GM19239 (cell line): ENCODE results near the gene MSRB1.
"Not testable (repeated sequence)": the region's sequence is repeated elsewhere in the genome, so short reads cannot be mapped to it uniquely, and the experiment has no call there.

ENCODE experiments used
- DNase-seq: peaks from one replicate; pipeline ENCODE4 v3.0.0; 2011; ENCODE audit warnings: low spot score; ENCODE audit not compliant: insufficient read length
- FAIRE-seq: peaks from 2 replicates; lab custom pipeline; 2011; peaks lifted over from hg19 to GRCh38; lab: Jason Lieb, UNC

Gene MSRB1

GRCh38 chr16:1962161-1963153 lies 19.5 kb upstream of the MSRB1 start:
- not testable (repeated sequence) for FAIRE-seq, DNase-seq

- no peak for DNase-seq
- no peak for FAIRE-seq
Measured at GRCh38 chr16:1961651-1962067, 18.7 kb upstream of the MSRB1 start.

- no peak for FAIRE-seq
- no peak for DNase-seq
Measured at GRCh38 chr16:1960665-1961630, 17.9 kb upstream of the MSRB1 start.

DNA sequence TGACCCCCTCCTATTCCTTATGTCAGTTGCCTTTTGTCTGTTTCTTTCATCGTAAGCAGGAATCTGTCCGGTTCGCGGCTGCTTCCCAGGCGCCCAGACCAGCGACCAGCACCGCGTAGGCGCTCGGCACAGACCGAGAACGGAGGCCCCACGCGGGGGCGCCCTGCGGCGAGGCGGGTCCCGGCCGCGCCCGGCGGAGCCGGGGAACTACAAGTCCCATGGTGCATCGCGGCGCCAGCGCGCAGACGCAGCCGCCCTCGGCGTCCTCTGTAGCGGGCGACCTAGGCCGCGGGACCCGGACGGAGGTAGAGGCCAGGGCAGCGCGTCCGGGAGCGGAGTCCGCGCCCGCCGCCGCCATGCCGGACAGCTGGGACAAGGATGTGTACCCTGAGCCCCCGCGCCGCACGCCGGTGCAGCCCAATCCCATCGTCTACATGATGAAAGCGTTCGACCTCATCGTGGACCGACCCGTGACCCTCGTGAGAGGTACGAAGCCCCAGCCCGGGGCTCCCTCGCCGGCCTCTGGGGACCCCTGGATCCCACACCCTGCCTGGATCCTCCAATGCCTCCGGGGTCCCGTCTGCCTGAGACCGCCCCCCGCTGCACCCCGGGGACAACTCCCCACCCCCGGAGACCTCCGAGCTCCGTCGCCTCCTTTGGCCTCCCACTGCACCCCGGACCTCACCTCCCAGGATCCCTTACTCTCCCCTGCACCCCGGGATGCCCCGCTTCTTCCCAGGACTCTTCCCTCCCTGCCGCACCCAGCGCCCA lies 16.5 kb upstream of the MSRB1 start, which contains the start of gene NDUFB10:
NDUFB10 (plus strand) TSS at position 270 of the 771 bp plus-strand sequence; CDS start at position 357, 87 bp downstream.
- DNase-seq (peak; percentile 93), FAIRE-seq (peak; percentile 87)

- no peak for FAIRE-seq
- no peak for DNase-seq
Measured at GRCh38 chr16:1958715-1959268, 15.8 kb upstream of the MSRB1 start.

- DNase-seq, FAIRE-seq: not testable (repeated sequence)
Measured at GRCh38 chr16:1958143-1958491, 15.1 kb upstream of the MSRB1 start.

DNA sequence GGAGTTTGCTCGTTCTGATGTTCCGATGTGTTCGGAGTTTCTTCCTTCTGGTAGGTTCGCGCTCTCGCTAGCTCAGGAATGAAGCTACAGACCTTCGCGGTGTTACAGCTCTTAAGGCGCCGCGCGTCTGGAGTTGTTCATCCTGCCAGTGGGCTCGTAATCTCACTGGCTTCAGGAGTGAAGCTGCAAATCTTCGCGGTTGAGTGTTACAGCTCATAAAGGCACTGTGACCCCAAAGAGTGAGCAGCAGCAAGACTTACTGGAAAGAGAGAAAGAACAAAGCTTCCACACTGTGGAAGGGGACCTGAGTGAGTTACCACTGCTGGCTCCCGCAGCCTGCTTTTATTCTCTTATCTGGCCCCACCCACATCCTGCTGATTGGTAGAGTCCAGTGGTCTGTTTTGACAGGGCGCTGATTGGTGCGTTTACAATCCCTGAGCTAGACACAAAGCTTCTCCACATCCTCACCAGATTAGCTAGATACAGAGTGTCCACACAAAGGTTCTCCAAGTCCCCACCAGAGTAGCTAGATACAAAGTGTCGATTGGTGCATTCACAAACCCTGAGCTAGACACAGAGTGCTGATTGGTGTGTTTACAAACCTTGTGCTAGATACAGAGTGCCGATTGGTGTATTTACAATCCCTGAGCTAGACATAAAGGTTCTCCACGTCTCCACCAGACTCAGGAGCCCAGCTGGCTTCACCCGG lies 14.6 kb upstream of the MSRB1 start:
- not testable (repeated sequence) for DNase-seq, FAIRE-seq

- FAIRE-seq (no peak), DNase-seq (no peak)
Measured at GRCh38 chr16:1953734-1954133, 10.7 kb upstream of the MSRB1 start.

DNA sequence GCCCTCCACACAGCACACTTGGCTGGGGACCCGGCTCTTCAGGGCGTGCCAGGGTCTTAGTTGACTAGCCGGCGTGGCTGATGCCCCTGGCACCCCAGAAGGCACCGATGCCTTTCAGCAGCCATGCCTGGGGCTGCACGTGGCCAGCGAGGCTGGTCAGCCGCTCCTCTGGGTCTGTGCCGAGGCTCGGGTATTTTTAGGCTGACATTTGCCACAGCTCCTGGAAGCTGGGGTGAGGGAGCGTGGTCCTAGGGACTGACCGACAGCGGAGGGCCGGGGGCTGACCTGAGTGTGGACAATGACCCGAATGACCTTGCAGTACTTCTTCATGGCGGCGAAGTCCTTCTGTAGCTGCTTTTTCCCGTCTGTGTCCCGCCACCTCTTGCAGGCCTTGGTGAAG lies 7.6 kb upstream of the MSRB1 start:
- DNase-seq: no peak
- FAIRE-seq: no peak

- FAIRE-seq (no peak), DNase-seq (no peak)
Measured at GRCh38 chr16:1950047-1950446, 7.0 kb upstream of the MSRB1 start.

DNA sequence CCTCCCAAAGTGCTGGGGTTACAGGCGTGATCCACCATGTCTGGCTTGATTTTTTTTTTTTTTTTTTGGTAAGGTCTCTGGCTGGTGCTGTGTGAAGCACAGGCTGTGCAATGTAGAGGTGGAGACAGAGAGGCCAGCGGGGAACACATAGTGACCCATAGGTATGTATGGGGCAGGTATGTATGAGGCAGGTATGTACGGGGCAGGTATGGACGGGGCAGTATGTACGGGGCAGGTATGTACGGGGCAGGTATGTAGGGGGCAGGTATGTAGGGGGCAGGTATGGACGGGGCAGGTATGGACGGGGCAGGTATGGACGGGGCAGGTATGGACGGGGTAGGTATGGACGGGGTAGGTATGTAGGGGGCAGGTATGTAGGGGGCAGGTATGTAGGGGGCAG lies 6.5 kb upstream of the MSRB1 start:
- no peak for DNase-seq
- no peak for FAIRE-seq

DNA sequence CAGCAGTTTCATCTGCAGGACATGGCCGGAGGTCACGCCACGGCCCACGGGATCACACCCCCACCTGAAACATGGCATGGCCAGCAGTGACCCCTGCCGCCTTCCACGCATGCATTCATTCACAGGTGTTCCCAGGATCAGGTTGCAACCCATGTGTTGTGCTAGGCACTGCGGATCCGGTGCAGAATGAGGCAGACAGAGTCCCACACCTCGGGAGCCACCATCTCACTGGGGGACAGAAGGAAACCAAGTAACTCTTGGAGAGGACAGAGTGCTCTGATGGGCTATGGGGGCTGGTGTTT lies 4.3 kb upstream of the MSRB1 start:
- no peak for DNase-seq
- FAIRE-seq: no peak

DNA sequence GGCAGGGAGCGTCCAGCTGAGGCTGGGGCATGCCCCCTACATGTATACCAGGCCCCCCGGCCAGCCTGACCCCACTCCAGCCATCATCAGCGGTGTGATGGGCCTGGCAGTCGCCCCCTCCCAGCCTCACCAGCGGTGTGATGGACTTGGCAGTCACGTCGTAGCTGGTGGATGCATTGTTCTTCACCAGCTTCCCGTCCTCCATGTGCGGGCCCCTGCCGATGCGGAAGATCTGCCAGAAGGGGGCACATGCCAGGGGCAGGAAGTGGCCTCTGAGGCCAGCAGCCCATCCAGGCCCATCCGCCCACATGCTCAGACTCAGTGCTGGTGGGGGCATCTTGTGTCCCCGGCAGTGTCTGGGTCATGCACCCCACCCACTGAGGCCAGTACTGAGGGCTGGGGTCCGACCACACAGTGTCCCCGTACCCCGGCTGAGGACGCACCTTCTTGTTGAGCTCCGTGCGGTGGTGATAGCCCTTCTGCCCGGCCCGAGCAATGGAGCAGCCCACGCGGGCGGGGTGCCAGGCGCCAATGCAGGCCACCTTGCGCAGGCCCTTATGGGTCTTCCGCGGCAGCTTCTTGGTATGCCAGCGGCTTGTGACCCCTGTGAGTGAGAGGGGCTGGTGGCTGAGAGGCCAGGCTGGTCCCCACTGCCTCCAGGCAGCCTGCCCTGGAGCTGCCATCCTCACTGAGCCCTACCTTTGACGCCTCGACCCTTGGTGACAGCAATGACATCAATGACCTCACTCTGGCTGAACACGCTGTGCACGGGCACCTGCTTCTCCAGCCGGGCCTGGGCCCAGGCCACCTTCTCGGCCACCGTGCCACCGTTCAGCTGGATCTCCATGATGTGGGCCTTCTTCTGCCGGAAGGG lies 3.7 kb upstream of the MSRB1 start:
- DNase-seq (no peak), FAIRE-seq (no peak)

DNA sequence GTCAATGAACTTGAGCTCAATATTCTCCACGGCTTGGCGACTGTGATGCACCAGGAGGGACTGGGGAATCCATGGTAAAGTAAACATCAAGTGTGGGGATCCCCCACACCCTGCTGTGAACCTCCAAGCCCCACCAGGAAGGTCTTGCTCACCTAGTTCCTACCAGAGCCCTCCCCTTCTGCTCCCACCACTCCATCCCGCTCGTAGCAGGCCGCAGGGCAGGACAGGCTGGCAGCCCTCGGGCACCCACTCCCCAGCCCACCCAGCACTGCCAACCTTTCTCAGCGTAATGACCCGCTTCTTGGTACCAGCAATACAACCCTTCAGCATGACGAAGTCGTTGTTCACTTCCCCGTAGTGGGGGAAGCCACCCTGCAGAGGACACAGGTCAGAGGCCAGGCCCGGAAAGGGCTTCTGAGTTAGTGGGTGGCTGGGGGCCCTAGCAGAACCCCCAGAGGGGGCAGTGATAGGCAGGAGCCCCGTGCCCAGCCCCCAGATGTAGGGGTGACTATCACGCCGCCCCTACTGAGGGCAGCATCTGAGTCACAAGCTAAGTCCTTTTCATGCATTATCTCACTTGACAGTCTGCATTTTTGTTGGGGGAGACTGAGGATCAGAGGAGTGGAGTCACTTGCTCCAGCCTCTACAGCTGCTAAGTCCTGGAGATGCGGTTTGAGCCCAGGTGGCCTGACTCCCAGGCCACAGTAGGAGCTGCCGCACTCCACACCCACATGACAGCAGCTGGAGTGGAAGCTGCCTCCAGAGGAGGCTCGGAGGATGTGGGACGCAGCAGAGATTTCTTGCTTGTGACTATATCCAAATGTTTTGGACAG lies 2.8 kb upstream of the MSRB1 start:
- FAIRE-seq: no peak
- DNase-seq: no peak

DNA sequence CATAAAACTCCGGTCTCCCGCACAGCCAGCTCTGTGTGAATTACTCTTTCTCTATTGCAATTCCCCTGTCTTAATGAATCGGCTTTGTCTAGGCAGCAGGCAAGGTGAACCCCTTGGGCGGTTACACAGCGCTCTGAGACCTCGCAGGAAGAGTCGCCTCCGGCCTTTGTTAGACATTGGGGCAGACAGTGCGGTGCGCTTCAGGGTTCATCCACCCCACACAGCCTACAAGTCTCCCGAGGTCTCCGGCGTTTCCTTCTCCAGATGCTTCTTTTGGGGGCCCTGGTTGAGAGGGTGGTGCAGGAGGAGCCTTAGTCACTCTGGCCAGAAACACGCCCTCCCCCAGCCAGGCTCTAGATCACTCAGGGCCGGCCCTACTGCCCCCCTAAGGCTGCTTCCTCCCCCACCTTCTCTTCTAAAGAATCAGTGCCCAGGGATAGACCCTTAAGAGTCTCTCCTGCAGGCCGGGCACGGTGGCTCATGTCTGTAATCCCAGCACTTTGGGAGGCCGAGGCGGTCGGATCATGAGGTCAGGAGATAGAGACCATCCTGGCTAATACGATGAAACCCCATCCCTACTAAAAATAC lies 1.7 kb upstream of the MSRB1 start:
- DNase-seq (no peak), FAIRE-seq (no peak)

- DNase-seq (no peak), FAIRE-seq (no peak)
Measured at GRCh38 chr16:1942047-1942809, 771 bp downstream of the MSRB1 start.
